Mesenchymal stem cell (in vitro differentiated cells and primary cell): ENCODE measurements around the gene HERC3.

Experiments used
- DNase-seq: peaks from one replicate; pipeline ENCODE4 v3.0.0-alpha.2; 2013
- H2AFZ ChIP-seq: one replicate; pipeline ENCODE4 v1.6.1; 2013; ENCODE audit warnings: low read depth, mild to moderate bottlenecking, control low read depth, inconsistent platforms, low read length, moderate library complexity
- H2AK5ac ChIP-seq: 2 replicates; pipeline ENCODE4 v1.6.1; 2013; ENCODE audit warnings: low read length, moderate library complexity, mild to moderate bottlenecking, inconsistent platforms; ENCODE audit not compliant: severe bottlenecking
- H2BK120ac ChIP-seq: one replicate; pipeline ENCODE4 v1.6.1; 2013; ENCODE audit warnings: low read depth, mild to moderate bottlenecking, inconsistent platforms, low read length, moderate library complexity
- H2BK12ac ChIP-seq, 2 experiments: one replicate each; pipeline ENCODE4 v1.6.1; 2013; ENCODE audit warnings: inconsistent platforms in 2 of 2, low read length in 2 of 2, mild to moderate bottlenecking in 2 of 2, moderate library complexity in 2 of 2, control low read depth in 1 of 2
- H2BK15ac ChIP-seq: one replicate; pipeline ENCODE4 v1.6.1; 2013; ENCODE audit warnings: mild to moderate bottlenecking, low read depth, inconsistent platforms; ENCODE audit not compliant: poor library complexity, severe bottlenecking
- H2BK5ac ChIP-seq: 2 replicates; pipeline ENCODE4 v1.6.1; 2013; ENCODE audit warnings: low read depth, mild to moderate bottlenecking, low read length, control low read depth, inconsistent platforms; ENCODE audit not compliant: poor library complexity, severe bottlenecking
- H3K14ac ChIP-seq, 2 experiments: one replicate each; pipeline ENCODE4 v1.6.1; 2013; ENCODE audit warnings: inconsistent platforms in 2 of 2, low read length in 2 of 2, control low read depth in 1 of 2, mild to moderate bottlenecking in 1 of 2, moderate library complexity in 1 of 2
- H3K18ac ChIP-seq, 2 experiments: one replicate each; pipeline ENCODE4 v1.6.1; 2013; ENCODE audit warnings: inconsistent platforms in 2 of 2, low read length in 2 of 2, control low read depth in 1 of 2, low read depth in 1 of 2, mild to moderate bottlenecking in 1 of 2
- H3K23ac ChIP-seq, 2 experiments: one replicate each; pipeline ENCODE4 v1.6.1; 2013; ENCODE audit warnings: inconsistent platforms in 2 of 2, low read length in 2 of 2, mild to moderate bottlenecking in 2 of 2, moderate library complexity in 2 of 2, control low read depth in 1 of 2
- H3K27ac ChIP-seq: 2 replicates; pipeline ENCODE4 v1.5.1; 2013; ENCODE audit warnings: mild to moderate bottlenecking, moderate library complexity, low read length, control low read depth, inconsistent platforms; ENCODE audit not compliant: poor library complexity, severe bottlenecking
- H3K27me3 ChIP-seq, 2 experiments: 2 replicates each; pipeline versions ENCODE4 v1.6.1 to v1.7.0; 2013; ENCODE audit warnings: low read length in 2 of 2, mild to moderate bottlenecking in 2 of 2, moderate library complexity in 2 of 2, control low read depth in 1 of 2, inconsistent platforms in 1 of 2; ENCODE audit not compliant: control insufficient read depth in 1 of 2, insufficient read depth in 1 of 2
- H3K36me3 ChIP-seq, 2 experiments: 2 replicates each; pipeline versions ENCODE4 v1.6.1 to v1.7.0; 2013; ENCODE audit warnings: low read length in 2 of 2, control low read depth in 1 of 2, inconsistent platforms in 1 of 2, low read depth in 1 of 2, mild to moderate bottlenecking in 1 of 2; ENCODE audit not compliant: insufficient read depth in 2 of 2, control insufficient read depth in 1 of 2
- H3K4ac ChIP-seq, 2 experiments: one replicate each; pipeline ENCODE4 v1.6.1; 2013; ENCODE audit warnings: inconsistent platforms in 2 of 2, low read length in 2 of 2, mild to moderate bottlenecking in 2 of 2, moderate library complexity in 2 of 2, control low read depth in 1 of 2, low read depth in 1 of 2
- H3K4me1 ChIP-seq: 2 replicates; pipeline ENCODE4 v1.6.1; 2013; ENCODE audit warnings: low read depth, low read length, control low read depth; ENCODE audit not compliant: control insufficient read depth, insufficient read depth
- H3K4me2 ChIP-seq: 2 replicates; pipeline ENCODE4 v1.6.1; 2013; ENCODE audit warnings: low read length, mild to moderate bottlenecking, inconsistent platforms; ENCODE audit not compliant: poor library complexity, severe bottlenecking
- H3K4me3 ChIP-seq, 2 experiments: 2 replicates each; pipeline versions ENCODE4 v1.5.1 to v1.7.0; 2013; ENCODE audit warnings: low read length in 2 of 2, mild to moderate bottlenecking in 2 of 2, control low read depth in 1 of 2, low read depth in 1 of 2; ENCODE audit not compliant: insufficient read depth in 1 of 2
- H3K79me1 ChIP-seq: replicated peaks from 2 replicates; pipeline ENCODE4 v1.6.1; 2013; ENCODE audit warnings: mild to moderate bottlenecking, control low read depth, low read length, inconsistent platforms; ENCODE audit not compliant: poor library complexity, severe bottlenecking
- H3K9ac ChIP-seq: 2 replicates; pipeline ENCODE4 v1.7.0; 2013; ENCODE audit warnings: mild to moderate bottlenecking, low read length, moderate library complexity
- H3K9me3 ChIP-seq: 2 replicates; pipeline ENCODE4 v1.7.0; 2013; ENCODE audit warnings: mild to moderate bottlenecking, low read length; ENCODE audit not compliant: control insufficient read depth
- H4K8ac ChIP-seq: one replicate; pipeline ENCODE4 v1.6.1; 2013; ENCODE audit warnings: inconsistent platforms, mild to moderate bottlenecking, low read length, moderate library complexity
- H4K91ac ChIP-seq: one replicate; pipeline ENCODE4 v1.6.1; 2013; ENCODE audit warnings: mild to moderate bottlenecking, low read length, inconsistent platforms
- WGBS: methylation state at CpG from one replicate; pipeline ENCODE4 v1.1.7; 2013; ENCODE audit warnings: mixed read lengths; 5-methylcytosine and 5-hydroxymethylcytosine counted together

The HERC3 gene

DNA sequence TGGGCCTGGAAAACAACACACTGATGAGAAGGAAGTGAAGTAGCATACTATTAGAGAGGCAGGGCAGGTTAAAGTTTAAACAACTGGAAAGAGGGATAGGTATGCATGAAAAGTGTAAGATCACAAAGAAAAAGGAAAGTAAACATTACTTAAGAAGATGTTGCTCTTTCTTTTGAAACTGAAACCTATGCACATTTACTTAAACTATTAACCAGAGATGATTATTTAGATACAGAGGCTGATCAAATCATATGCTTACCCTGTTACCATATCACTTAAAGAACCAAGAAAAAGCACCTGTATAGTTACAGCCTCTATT is 67.6 kb downstream of the HERC3 start:
- H3K4me3 ChIP-seq, result no peak overlapping the region

DNA sequence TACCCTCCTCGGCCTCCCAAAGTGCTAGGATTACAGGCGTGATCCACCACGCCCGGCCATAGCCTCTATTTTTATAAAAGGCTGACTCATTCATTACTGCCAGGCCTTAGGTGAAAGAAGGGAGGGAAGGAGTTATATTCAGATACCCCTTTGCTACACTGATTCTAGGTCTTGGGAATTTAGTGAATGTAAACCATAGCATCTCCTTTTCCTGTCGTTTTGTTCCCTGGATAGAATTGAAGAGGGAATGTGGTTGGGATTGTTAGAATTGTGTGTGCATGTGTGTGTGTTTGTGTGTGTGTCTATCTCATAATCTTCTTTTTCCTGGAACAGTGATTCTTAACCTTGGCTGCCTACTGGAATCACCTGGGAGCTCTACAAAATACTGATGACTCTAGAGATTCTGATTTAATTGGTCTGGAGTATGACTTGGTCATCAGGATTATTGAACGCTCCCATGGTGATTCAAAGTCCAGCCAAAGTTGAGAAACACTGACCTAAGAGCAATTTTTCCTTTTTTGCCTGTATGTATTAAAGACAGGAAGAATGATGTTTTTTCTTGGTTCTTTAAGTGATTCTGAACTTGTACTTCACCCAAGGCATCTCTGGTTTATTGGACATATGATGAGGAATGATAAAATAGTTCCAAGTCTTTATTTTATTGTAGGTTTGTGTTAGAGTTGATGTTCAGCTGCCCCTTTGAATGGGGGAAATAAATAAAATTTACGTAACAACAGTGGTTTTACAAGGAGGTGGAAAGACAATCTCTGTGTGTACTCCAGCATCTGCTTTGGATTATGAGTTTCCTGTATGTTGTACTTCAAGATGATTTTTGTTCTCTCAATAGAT is 68.4 kb downstream of the HERC3 start:
- no peaks in the 10 kb centered on the region for H3K27me3 ChIP-seq
- DNase-seq, result peak; percentile 37
- H2BK12ac ChIP-seq, result no peak overlapping the region
- no peak overlapping the region for H3K27ac ChIP-seq
- no peak overlapping the region for H2BK120ac ChIP-seq
- H3K4me3 ChIP-seq, result peak overlapping the region in 1 of 2 experiments; percentile 2
- H3K18ac ChIP-seq, result no peak overlapping the region
- H3K9ac ChIP-seq, result peak overlapping the region; percentile 67
- no peaks in the 10 kb centered on the region for H3K79me1 ChIP-seq
- H3K4ac ChIP-seq, result no peak overlapping the region
- H2BK15ac ChIP-seq, result no peak overlapping the region
- no peak overlapping the region for H2BK5ac ChIP-seq
- WGBS, result 82% methylated on average over 3 of the region's 7 CpGs
- H3K4me1 ChIP-seq, result peaks cover 4% of the 10 kb centered on the region
- no peak overlapping the region for H4K91ac ChIP-seq
- H2AK5ac ChIP-seq, result no peak overlapping the region
- peaks cover 0 to 17% of the 10 kb centered on the region in 2 experiments for H3K36me3 ChIP-seq
- no peak overlapping the region for H3K4me2 ChIP-seq
- H3K14ac ChIP-seq, result no peak overlapping the region
- H2AFZ ChIP-seq, result no peak overlapping the region
- H3K9me3 ChIP-seq, result no peaks in the 10 kb centered on the region
- H4K8ac ChIP-seq, result no peak overlapping the region
- H3K23ac ChIP-seq, result no peak overlapping the region

More for the DNA sequence above, 67.6 kb downstream of the HERC3 start:
- Histone ChIP-seq H3K4ac (no peak overlapping the region), H2BK12ac (no peak overlapping the region), H3K9me3 (no peaks in the 10 kb centered on the region), H3K9ac (peak overlapping the region; percentile 51), H3K14ac (no peak overlapping the region), H3K4me1 (peaks cover 4% of the 10 kb centered on the region), H2BK15ac (no peak overlapping the region), H2AFZ (no peak overlapping the region), H3K4me2 (no peak overlapping the region), H3K27ac (no peak overlapping the region), H2BK5ac (no peak overlapping the region), H2BK120ac (no peak overlapping the region), H4K8ac (no peak overlapping the region), H3K79me1 (no peaks in the 10 kb centered on the region), H3K23ac (no peak overlapping the region), H3K18ac (no peak overlapping the region), H4K91ac (no peak overlapping the region), H3K27me3 (no peaks in the 10 kb centered on the region), H2AK5ac (no peak overlapping the region), H3K36me3 (peaks cover 0 to 26% of the 10 kb centered on the region in 2 experiments)
- DNase-seq, result no peak

GRCh38 chr4:88661739-88662138 is 69.5 kb downstream of the HERC3 start:
- Histone ChIP-seq H3K23ac (no peak overlapping the region), H4K8ac (no peak overlapping the region), H3K27ac (no peak overlapping the region), H3K9ac (peak overlapping the region; percentile 67), H2BK120ac (no peak overlapping the region), H3K27me3 (no peaks in the 10 kb centered on the region), H2AFZ (no peak overlapping the region), H2BK15ac (no peak overlapping the region), H2BK5ac (no peak overlapping the region), H3K9me3 (no peaks in the 10 kb centered on the region), H3K36me3 (peaks cover 0 to 7% of the 10 kb centered on the region in 2 experiments), H3K18ac (peak overlapping the region in 1 of 2 experiments; percentile 71), H3K4me3 (peak overlapping the region in 1 of 2 experiments; percentile 2), H3K4me1 (peaks cover 4% of the 10 kb centered on the region), H3K14ac (no peak overlapping the region), H2AK5ac (no peak overlapping the region), H3K79me1 (no peaks in the 10 kb centered on the region), H4K91ac (no peak overlapping the region), H3K4me2 (no peak overlapping the region), H2BK12ac (no peak overlapping the region), H3K4ac (no peak overlapping the region)
- DNase-seq, result peak; percentile 83
- 61% methylated on average over 2 of the region's 2 CpGs for WGBS

GRCh38 chr4:88672987-88673386 is 80.7 kb downstream of the HERC3 start:
- Histone ChIP-seq H3K4me1 (no peaks in the 10 kb centered on the region), H3K4me2 (no peak overlapping the region), H3K27ac (no peak overlapping the region), H3K9ac (no peak overlapping the region), H3K23ac (no peak overlapping the region), H4K91ac (no peak overlapping the region), H3K14ac (no peak overlapping the region), H2AFZ (no peak overlapping the region), H2BK120ac (no peak overlapping the region), H3K18ac (no peak overlapping the region), H3K36me3 (peaks cover 0 to 47% of the 10 kb centered on the region in 2 experiments), H3K4ac (no peak overlapping the region), H2BK15ac (no peak overlapping the region), H2BK5ac (no peak overlapping the region), H4K8ac (no peak overlapping the region), H3K27me3 (no peaks in the 10 kb centered on the region), H3K4me3 (no peak overlapping the region), H2AK5ac (no peak overlapping the region), H3K79me1 (no peaks in the 10 kb centered on the region), H3K9me3 (no peaks in the 10 kb centered on the region), H2BK12ac (no peak overlapping the region)
- WGBS, result 41% methylated on average over 3 of the region's 5 CpGs
- DNase-seq, result peak; percentile 47
